Left ventricle myocardium inferior (tissue), 1 donor: Measurements from ENCODE around the gene VSIG10L2. TPM values are rescaled to one million over a fixed set of nuclear protein-coding genes. Genes with fewer than 3 reads are reported as not detected.

Experiments
- DNase-seq: peaks from one replicate; pipeline ENCODE4 v3.0.0-alpha.2; 2020
- H3K27ac ChIP-seq: fragments of 200-600 bp; replicated peaks from 2 replicates; pipeline ENCODE4 v1.8.0; 2021
- H3K27me3 ChIP-seq: fragments of 200-600 bp; 2 replicates; pipeline ENCODE4 v1.8.0; 2021; ENCODE audit warnings: low read depth
- H3K36me3 ChIP-seq: fragments of 200-600 bp; 2 replicates; pipeline ENCODE4 v1.8.0; 2021
- H3K4me1 ChIP-seq: fragments of 200-600 bp; 2 replicates; pipeline ENCODE4 v1.8.0; 2021
- H3K4me3 ChIP-seq: fragments of 200-600 bp; 2 replicates; pipeline ENCODE4 v1.8.0; 2021; ENCODE audit warnings: mild to moderate bottlenecking, moderate library complexity
- H3K9me3 ChIP-seq: fragments of 200-600 bp; replicated peaks from 2 replicates; pipeline ENCODE4 v1.8.0; 2021
- intact Hi-C: fragments of 100-400 bp; cut with micrococcal nuclease; formaldehyde crosslinking; loops from one replicate; pipeline ENCODE4 v1.11.0; 2022
- total RNA-seq: library from RNA; stranded (reverse); fragmentation: NEBNext Ultra II Directional; extraction: Animal tissue kit (Norgen Biotek cat#: 25700); gene quantifications from one replicate; pipeline ENCODE4 v1.2.1, GENCODE V29; 2021
- TF ChIP-seq, protein P1 (sequence below): fragments of 200-600 bp; IDR thresholded peaks from 2 replicates; pipeline ENCODE4 v1.8.0; 2021; ENCODE audit warnings: antibody characterized with exemption, mild to moderate bottlenecking, borderline replicate concordance
- donor health status: DM: no; HTN: yes; CAD: no; lungs with severe emphysema.

The VSIG10L2 gene
- total RNA-seq, 1 donor from 2014 or later: 0.08 TPM

DNA sequence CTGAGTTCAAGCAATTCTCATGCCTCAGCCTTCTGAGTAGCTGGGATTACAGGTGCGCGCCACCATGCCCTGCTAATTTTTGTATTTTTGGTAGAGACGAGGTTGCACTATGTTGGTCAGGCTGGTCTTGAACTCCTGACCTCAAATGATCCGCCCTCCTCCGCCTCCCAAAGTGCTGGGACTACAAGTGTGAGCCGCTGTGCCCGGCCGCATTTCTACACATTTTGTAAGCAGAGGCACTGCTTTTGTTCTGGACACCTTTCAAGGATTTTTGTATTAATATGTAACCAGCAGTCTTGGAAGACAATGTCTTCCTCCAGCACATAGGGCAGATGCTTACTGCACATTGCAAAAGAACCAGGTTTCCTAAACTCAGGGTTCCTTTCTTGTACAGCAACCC lies 11.4 kb upstream of the VSIG10L2 start:
- Histone ChIP-seq H3K27ac (no peak overlapping the region), H3K27me3 (peaks cover 17% of the 10 kb centered on the region), H3K36me3 (no peaks in the 10 kb centered on the region), H3K4me3 (no peak overlapping the region), H3K4me1 (no peaks in the 10 kb centered on the region), H3K9me3 (no peaks in the 10 kb centered on the region)
- intact Hi-C loops: no loop called here
- TF ChIP-seq, protein P1, sequence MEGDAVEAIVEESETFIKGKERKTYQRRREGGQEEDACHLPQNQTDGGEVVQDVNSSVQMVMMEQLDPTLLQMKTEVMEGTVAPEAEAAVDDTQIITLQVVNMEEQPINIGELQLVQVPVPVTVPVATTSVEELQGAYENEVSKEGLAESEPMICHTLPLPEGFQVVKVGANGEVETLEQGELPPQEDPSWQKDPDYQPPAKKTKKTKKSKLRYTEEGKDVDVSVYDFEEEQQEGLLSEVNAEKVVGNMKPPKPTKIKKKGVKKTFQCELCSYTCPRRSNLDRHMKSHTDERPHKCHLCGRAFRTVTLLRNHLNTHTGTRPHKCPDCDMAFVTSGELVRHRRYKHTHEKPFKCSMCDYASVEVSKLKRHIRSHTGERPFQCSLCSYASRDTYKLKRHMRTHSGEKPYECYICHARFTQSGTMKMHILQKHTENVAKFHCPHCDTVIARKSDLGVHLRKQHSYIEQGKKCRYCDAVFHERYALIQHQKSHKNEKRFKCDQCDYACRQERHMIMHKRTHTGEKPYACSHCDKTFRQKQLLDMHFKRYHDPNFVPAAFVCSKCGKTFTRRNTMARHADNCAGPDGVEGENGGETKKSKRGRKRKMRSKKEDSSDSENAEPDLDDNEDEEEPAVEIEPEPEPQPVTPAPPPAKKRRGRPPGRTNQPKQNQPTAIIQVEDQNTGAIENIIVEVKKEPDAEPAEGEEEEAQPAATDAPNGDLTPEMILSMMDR: no peak
- no peak for DNase-seq

DNA sequence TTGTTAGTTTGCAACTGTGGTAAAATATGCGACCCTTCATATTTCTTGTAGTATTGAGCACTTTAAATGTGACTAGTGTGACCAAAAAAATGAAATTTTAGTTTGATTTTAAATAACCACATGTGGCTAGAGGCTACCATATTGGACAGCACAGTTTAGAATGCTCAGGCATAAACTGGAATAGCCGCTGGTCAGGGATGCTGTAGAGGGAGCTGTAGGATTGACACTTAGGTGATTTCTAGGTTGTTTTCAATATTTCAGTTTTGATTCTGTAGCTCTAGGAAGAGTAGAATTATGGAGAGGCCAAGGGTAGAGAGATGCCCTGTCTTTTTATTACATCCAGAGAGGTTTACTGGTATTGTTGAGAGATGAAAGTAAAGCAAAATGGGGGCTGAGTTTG lies 10.8 kb upstream of the VSIG10L2 start:
- no peaks in the 10 kb centered on the region for H3K9me3 ChIP-seq
- no peak for DNase-seq
- H3K27me3 ChIP-seq: peaks cover 11% of the 10 kb centered on the region
- intact Hi-C loops: no loop called here
- H3K36me3 ChIP-seq: no peaks in the 10 kb centered on the region
- no peaks in the 10 kb centered on the region for H3K4me1 ChIP-seq
- no peak overlapping the region for H3K4me3 ChIP-seq
- TF ChIP-seq, protein P1: no peak
- no peak overlapping the region for H3K27ac ChIP-seq

DNA sequence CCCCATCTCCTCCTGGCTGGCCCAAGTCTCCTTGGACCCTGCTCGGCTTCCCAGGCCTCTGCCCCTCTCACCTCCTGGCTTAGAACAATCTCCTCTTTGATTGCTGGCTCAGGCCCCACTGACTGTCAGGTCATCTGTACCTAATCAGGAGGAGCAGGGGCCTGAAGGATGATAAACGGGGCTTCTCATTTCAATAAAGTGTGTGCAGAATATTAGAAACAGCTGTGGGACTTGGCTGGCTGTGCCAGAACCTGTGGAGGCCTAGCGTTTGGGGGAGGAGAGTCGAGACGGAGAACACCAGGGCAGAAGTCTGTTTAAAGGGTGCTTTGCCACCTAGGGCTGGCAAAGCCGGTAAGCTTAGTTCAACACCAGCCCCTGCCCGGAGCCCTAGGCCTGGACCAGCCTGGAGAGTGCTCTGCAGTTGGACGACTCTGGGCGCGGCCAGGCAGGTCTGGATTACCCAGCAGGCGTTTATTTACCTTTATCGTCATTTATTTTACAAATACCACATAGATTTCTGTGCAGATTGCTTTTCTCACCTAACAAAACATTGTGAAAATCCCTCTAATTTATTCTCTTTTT lies 10.1 kb upstream of the VSIG10L2 start:
- intact Hi-C loops: no loop called here
- H3K27ac ChIP-seq: no peak overlapping the region
- no peaks in the 10 kb centered on the region for H3K4me1 ChIP-seq
- H3K36me3 ChIP-seq: no peaks in the 10 kb centered on the region
- H3K27me3 ChIP-seq: peaks cover 5% of the 10 kb centered on the region
- TF ChIP-seq, protein P1: no peak
- no peak overlapping the region for H3K4me3 ChIP-seq
- DNase-seq: no peak
- H3K9me3 ChIP-seq: no peaks in the 10 kb centered on the region

DNA sequence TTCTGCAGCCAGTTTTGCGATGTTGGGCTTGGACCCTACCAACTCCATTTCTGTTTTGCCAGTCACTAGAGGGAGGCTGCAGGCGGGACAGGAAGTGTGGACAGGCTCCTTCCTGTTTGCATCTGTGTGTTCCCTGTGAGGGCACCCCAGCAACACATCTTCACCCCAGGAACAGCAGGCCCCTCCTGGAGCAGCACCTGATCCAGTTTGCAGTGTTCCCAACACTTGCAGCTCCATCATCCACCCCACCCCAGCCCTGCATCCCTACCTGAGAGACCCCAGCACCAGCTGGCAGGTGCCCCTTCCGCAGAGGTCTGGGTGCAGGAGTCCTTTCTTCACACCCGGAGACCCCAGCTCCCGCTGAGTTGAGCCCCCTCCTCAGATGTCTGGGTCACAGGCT lies 7.4 kb upstream of the VSIG10L2 start:
- Histone ChIP-seq H3K36me3 (no peaks in the 10 kb centered on the region), H3K27ac (no peak overlapping the region), H3K9me3 (no peaks in the 10 kb centered on the region), H3K4me3 (no peak overlapping the region), H3K4me1 (peaks cover 17% of the 10 kb centered on the region), H3K27me3 (no peaks in the 10 kb centered on the region)
- TF ChIP-seq, protein P1: no peak
- DNase-seq: no peak
- intact Hi-C loops: no loop called here

DNA sequence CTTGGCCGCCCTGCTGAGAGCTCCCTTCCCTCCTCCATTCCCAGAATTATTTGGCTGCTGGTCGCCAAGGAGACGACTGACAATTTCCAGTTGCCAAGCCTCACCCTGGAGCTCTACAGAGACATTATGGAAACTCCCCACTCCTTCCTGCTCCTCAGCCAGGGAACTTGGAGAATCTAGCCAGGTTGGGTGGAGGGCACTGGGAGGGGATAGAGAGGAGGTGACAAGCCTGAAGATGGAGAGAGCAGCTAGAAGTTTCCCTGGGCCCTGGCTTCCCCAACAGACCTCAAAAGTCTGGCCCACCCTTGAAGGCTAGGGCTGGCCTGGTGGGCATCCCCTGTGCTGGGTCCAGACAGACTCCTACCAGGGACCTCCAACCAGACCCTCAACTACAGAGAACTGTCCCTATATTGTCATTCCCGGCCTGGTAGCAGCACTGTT lies 6.7 kb upstream of the VSIG10L2 start:
- intact Hi-C loops: no loop called here
- TF ChIP-seq, protein P1: no peak
- no peak for DNase-seq
- peaks cover 17% of the 10 kb centered on the region for H3K4me1 ChIP-seq
- H3K27ac ChIP-seq: no peak overlapping the region
- H3K9me3 ChIP-seq: no peaks in the 10 kb centered on the region
- H3K36me3 ChIP-seq: no peaks in the 10 kb centered on the region
- no peaks in the 10 kb centered on the region for H3K27me3 ChIP-seq
- no peak overlapping the region for H3K4me3 ChIP-seq
